Ishikawa (cell line): Measurements from ENCODE around the gene DRD3.

Experiments
- EGR1 ChIP-seq: IDR thresholded peaks from 2 replicates; pipeline ENCODE4 v1.6.1; 2012
- EP300 ChIP-seq: IDR thresholded peaks from 2 replicates; pipeline ENCODE4 v1.6.1; 2012; ENCODE audit warnings: borderline replicate concordance
- FOXM1 ChIP-seq: IDR thresholded peaks from 2 replicates; pipeline ENCODE4 v1.6.1; 2012; ENCODE audit warnings: low read depth, borderline replicate concordance
- MAX ChIP-seq: IDR thresholded peaks from 2 replicates; pipeline ENCODE4 v1.6.1; 2012
- TAF1 ChIP-seq: IDR thresholded peaks from 2 replicates; pipeline ENCODE4 v1.6.1; 2012; ENCODE audit warnings: low read depth, mild to moderate bottlenecking
- TCF12 ChIP-seq: IDR thresholded peaks from 2 replicates; pipeline ENCODE4 v1.6.1; 2012; ENCODE audit warnings: low read depth
- ZBTB7A ChIP-seq: IDR thresholded peaks from 2 replicates; pipeline ENCODE4 v1.6.1; 2012; ENCODE audit warnings: low read depth

- TF ChIP-seq MAX: no peak
- no peak for TF ChIP-seq TAF1
- no peak for TF ChIP-seq EP300
- no peak for TF ChIP-seq FOXM1
- no peak for TF ChIP-seq ZBTB7A
- TF ChIP-seq TCF12: no peak
- TF ChIP-seq EGR1: no peak
Observed at GRCh38 chr3:114176487-114176886, 2.4 kb downstream of the DRD3 start.
